HG02610 (cell line): ENCODE results near the gene SHFL.

Source experiments
- ATAC-seq: cut with Tn5 transposase; IDR thresholded peaks from one replicate; pipeline ENCODE4 v1.9.1; 2021; ENCODE audit warnings: mild to moderate bottlenecking, moderate library complexity; ENCODE audit not compliant: unreplicated experiment

The SHFL gene

DNA sequence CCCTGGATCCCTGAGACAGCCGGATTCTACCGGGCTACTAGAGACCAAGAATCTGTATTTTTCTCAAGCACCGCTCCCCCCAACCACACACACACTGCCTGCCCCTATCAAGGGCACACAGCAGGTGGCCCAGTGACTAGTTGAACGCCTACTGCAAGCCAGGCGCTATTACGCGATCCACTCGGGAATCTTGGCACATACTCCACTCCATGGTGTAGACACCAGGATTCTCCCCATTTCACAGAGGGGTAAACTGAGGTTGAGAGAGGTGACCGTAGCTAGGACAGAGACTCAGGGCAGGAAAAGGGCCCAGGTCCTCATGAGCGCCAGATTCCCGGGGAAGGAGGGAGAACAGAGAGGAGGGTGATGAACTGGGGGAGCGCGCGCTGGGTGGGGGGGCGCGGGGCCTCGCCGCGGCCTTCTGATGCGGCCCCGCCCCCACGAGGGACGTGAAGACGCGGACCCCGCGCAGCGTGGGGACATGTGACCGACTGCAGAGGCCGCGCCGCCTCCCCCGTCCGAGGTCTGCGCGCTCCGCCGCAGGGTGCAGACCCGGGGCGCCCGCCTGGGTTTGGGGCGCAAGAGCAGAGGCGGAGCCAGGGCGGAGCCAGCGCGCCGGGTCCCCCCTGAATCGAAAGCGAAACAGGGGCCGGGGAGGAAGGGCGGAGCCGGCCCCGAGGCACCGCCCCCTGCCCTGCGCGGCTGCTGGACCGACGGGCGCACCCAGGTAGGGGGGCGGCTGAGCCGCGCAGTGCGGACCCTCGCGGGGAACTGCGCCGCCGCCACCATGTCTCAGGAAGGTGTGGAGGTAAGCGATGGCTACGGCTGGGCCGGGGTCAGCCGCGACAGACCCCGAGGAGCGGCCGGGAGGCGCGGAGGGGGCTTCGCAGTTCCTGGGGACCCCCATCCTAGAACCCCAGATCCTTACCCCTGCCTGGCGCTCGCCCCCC is at the start of gene SHFL:
SHFL (plus strand) TSS at position 677 of the 950 bp plus-strand sequence; CDS start at position 788, 111 bp downstream.
- peak; percentile 79 for ATAC-seq

- no peak for ATAC-seq
Measured at GRCh38 chr19:10036601-10037071, 49.5 kb upstream of the SHFL start.

DNA sequence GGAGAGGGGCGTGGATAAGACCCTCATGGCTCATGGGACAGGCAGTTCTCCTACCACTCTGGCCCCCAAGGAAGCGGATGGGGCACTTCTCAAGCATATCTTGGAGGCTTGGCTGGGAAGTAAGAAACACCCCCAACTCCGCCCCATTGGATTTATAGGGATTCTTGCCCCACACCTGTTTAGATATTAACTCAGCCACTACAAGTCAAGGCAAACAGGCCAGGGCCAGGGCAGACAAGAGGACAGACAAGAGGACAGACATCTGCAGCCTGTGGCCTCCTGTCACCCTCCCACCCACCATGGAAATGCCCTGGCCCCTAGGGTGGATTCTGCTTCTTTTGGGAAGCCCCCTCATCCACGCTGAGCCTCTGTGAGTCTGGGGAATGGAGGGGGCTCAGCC is 48.8 kb upstream of the SHFL start:
- ATAC-seq, result no peak

DNA sequence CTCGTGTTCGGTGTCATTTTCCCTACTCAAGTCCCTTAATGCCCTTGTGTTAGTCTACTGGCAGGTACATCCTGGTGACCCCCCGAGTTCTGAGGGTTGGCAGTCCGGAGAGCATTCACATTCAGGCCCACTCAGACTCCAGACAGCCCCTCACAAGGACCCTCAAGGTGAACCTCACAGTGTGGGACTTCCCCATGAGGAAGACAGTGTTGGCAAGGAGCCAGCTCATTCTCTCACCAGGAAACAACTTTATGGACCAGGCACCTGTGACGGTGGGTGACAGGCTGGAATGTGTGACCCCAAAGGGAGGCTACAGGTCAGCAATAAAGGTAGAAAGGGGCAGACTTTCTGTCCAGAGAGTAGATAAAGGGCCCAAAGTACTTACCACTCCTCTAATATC is 48.3 kb upstream of the SHFL start:
- ATAC-seq, result no peak

DNA sequence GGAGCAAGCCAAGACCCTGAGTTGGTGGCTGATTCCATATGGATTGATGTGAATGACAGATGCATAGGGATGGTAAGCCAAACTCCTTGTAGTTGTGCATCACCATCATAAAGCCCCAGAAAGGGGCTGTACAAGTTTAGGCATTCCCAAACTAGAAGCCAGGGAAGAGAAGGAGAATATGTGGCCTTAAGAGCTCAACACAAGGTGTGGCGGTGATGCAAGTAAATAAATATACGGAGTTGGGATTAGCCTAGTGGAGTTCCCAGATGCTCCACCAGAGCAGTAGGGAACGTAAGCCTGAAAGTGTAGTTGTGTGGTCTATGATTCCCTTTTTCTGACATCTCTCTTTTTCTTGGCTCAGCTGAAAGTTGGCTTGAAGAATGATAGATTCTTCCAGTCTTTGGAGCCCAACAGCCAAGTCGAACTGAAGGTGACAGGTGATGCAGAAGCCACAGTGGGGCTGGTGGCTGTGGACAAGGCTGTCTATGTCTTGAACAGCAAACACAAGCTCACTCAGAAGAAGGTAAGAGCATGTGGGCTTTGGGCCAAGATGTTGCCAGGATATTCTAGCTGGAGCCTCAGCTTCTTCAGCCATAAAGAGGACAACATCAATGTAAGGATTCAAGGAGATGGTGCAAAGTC is 42.7 kb upstream of the SHFL start:
- no peak for ATAC-seq

DNA sequence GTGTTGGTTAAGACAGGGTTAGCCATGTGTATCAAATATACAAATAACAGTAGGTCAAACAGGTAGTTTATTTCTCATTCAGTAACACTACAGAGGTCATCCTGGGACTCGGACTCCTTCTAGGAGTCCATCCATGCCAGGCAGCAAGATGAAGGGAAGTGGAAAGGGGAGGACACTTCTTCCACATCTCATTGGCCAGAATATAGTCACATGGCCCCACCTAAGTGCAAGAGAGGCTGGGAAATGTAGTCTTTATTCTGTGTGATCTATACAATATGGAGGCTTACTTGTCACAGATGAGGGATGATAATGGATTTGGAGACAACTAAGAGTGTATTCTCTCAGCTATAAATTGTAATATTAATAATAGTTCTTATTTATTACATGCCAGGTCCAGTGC is 41.7 kb upstream of the SHFL start:
- no peak for ATAC-seq

DNA sequence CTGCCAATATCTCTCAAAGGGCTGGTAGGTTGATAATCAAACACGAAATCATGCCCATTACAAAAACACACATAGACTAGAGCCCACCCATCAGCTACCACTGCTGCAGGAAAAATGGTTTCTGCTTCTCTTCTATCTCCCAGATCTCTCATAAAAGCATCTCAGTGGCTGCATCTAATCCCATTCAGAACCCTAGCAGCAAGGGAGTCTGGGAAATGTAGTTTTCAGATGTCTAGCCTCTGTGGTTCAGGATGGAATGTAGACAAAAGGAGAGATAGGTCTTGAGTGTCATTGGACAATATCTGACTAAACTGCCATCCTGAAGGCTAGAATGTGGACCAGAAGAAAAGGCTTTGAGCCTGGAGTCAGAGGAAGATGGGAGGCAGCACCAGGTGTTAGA is 40.7 kb upstream of the SHFL start:
- ATAC-seq, result no peak

DNA sequence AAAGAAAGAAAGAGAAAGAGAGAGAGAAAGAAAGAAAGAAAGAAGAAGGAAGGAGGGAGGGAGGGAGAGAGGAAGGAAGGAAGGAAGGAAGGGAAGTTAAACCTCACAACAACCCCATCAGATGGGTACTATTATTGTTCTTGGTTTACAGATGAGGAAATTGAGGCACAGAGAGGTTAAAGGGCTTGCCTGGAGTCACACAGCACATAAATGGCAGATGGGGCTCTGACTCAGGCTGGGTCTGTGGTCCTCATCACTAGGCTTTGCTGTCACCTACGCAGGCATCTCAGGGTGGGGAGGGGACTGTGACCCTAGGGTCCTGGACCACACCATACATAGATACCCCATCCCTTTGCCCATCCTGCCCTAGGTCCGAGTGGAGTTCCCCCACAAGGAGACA is 36.5 kb upstream of the SHFL start:
- no peak for ATAC-seq

DNA sequence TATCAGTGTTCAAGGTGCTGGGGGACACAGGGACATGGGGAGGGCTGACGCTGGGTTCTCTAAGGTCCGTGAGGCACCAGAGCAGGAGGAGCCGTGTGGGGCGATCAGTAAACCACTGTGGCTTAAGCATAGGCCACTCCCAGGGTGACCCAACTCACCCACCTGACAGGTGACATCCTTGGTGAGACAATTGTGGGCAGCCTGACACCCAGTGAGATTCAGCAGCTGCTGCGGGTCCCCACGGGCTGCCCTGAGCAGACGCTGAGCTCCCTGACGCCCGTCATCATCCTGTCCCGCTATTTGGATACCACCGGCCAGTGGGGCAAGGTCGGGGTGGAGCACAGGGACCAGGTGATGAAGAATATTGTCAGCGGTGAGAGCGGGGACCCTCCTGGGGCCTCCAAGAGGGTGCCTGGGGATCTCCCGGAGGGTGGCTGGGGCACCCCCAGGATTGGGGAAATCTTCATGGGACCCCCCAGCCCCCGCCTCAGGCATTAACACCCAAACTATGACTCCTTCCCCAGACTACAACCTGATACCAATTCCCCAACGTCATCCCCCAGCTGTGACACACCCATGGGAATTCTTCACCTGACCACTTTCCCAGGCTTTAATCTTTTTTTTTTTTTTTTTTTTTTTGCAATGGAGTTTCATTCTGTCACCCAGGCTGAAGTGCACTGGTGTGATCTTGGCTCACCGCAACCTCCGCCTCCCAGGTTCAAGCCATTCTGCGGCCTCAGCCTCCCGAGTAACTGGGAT is 33.3 kb upstream of the SHFL start:
- no peak for ATAC-seq

DNA sequence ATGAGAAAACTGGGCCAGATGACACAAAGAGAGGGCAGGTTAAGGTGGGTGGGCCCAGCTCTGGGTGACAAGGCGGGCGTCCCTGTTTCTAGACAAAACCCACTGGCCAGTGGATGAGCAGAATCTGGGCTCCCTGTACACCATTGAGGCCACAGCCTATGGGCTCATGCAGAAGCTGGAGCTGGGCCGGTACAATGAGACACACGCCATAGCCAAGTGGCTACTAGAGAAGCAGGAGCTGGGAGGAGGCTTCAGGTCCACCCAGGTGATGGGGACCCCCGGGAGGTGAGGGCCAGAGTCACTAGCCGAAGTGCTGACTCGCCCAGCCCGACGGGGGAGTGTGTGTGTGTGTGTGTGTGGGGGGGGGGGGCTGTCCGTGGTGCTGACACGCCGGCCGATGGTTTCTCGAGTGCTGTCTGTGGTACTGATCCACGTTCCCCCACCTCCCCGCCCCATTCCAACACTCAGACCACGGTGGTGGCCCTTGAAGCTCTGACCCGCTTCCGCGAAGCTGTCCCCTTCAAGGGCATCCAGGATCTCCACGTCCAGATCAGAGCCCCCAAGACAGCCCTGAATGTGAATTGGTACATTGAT is 24.3 kb upstream of the SHFL start:
- ATAC-seq, result no peak

GRCh38 chr19:10068205-10068604 is 17.9 kb upstream of the SHFL start:
- ATAC-seq, result no peak

DNA sequence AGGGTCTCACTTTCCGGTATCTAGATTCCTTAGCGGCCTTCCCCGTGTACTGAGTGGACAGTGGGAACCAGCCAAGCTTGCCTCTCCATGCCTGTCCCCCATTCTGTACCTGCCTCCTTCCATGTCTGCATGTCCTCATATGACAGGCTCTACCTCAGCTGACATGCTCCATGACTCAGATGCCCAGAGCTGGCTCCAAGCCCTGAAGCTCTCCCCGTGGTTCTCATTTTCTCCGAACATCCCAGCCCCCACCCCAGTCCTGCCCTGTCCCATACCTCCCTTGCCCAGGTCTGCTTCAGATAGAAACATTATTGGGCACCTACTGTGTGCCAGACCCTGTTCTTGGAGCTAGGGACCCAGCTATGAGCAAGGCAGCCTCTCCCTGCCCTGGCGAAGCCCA is 17.1 kb upstream of the SHFL start:
- ATAC-seq, result no peak

DNA sequence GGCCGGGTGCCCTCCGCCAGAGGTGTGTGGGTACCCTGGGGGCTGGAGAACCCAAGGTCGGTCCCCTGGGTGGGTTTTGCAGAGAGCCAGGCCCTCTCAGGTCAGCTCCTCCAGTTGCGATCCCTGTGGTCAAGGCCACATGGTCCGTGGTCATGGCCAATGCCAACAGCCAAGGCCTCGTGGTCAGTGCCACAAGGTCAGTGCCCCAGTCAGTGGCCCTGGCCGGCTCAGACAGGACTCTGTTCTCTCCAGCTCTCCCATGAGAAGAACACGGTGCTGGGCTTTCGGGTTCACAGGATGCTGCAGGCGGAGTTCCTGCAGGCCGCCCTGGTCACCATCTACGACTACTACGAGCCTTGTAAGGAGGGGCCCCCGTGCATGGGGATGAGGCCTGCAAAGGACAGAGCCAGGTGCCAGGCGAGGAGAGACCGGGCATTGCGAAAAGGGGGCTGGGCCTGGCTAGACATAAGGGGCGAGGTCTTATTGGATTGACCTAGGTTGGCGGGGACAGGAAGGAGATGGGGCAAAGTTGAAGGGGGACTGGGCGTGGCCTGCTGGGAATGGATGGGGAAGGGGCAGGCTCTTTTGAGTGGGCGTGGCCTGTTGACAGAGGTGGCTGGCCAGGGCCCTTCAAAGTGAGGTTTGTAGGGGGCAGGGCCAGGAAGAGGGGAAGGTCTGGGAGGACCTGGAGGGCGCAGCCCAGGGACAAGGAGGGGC is 15.2 kb upstream of the SHFL start:
- no peak for ATAC-seq

DNA sequence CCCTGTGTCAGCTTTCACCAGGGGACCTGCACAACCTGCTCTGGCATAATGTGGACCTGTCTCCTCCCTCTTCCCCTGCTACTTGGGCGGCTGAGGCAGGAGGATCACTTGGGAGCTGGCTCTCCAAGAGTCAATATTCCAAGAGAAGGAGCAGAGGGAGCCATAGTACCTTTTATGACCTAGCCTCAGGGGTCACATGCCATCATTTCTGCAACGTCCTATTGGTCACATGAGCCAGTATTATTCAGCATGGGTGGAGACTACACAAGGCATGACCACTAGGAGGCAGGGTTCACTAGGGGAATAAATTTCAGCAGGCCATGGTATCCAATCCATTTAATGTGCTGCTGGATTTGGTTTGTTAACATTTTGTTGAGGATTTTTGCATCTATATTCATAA is 12.0 kb upstream of the SHFL start:
- no peak for ATAC-seq

GRCh38 chr19:10076535-10076934 is 9.6 kb upstream of the SHFL start:
- no peak for ATAC-seq

- ATAC-seq, result no peak
Measured at GRCh38 chr19:10078329-10078728, 7.8 kb upstream of the SHFL start.

DNA sequence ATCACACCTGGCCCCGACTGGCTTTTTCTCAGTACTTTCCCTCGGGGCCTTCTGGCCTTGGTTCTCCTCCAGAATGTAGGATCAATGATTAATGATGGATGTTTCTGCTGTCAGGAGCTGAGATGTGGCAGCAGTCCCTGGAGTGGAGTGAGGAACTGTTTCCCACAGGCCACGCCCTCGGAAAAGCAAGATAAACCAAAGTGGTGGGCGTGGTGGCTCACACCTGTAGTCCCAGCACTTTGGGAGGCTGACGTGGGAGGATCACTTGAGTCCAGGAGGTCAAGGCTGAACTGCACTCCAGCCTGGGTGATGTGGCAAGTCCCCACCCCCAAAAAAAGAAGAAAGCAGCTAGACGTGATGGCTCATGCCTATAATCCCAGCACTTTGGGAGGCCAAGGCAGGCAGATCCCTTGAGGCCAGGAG is 7.1 kb upstream of the SHFL start:
- ATAC-seq, result no peak

- ATAC-seq, result no peak
Measured at GRCh38 chr19:10083911-10084310, 2.2 kb upstream of the SHFL start.

- ATAC-seq, result no peak
Measured at GRCh38 chr19:10084803-10085202, 1.3 kb upstream of the SHFL start.

- ATAC-seq, result no peak
Measured at GRCh38 chr19:10086591-10087192, 575 bp downstream of the SHFL start.
